Naive thymus-derived CD4-positive, alpha-beta T cell (primary cell): ENCODE data around the gene FBXO2. TPM values are rescaled to one million over a fixed set of nuclear protein-coding genes. Genes with fewer than 3 reads are reported as not detected.

Experiments
- ATAC-seq: fragments of 150-1000 bp; cut with Tn5 transposase; 2 replicates; pipeline ENCODE4 v1.10.0; 2021; ENCODE audit warnings: mild to moderate bottlenecking, moderate library complexity
- CTCF ChIA-PET: fragments of 350-600 bp; sonication (Branson Sonifier 250); formaldehyde crosslinking; loops from one replicate; lab custom pipeline; 2021; ENCODE audit warnings: antibody characterized with exemption; lab: Charles Lee
- POLR2A ChIA-PET: fragments of 350-600 bp; sonication (Branson Sonifier 250); formaldehyde crosslinking; loops from one replicate; lab custom pipeline; 2021; ENCODE audit warnings: antibody characterized with exemption, inconsistent platforms; lab: Charles Lee
- DNase-seq, 9 donors: peaks; one replicate each; pipeline versions ENCODE4 v3.0.0 to v3.0.0-alpha.2; 2020 to 2022; ENCODE audit warnings: mixed read lengths in 1 of 9
- H3K27ac ChIP-seq: one replicate; pipeline ENCODE4 v1.7.0; 2013; ENCODE audit warnings: mild to moderate bottlenecking, low read depth, low read length, moderate library complexity
- H3K27me3 ChIP-seq, 2 donors: one replicate each; pipeline ENCODE4 v1.7.0; 2013; ENCODE audit warnings: low read length in 2 of 2, mild to moderate bottlenecking in 2 of 2, moderate library complexity in 2 of 2; ENCODE audit not compliant: control insufficient read depth in 2 of 2, insufficient read depth in 2 of 2
- H3K36me3 ChIP-seq, 3 experiments: 1 replicate in 2 of 3; 2 replicates in 1 of 3; pipeline ENCODE4 v1.7.0; 2013; ENCODE audit warnings: low read length in 3 of 3, mild to moderate bottlenecking in 3 of 3, moderate library complexity in 1 of 3; ENCODE audit not compliant: insufficient read depth in 3 of 3, control insufficient read depth in 2 of 3
- H3K4me1 ChIP-seq, 2 donors: one replicate each; pipeline ENCODE4 v1.7.0; 2013; ENCODE audit warnings: low read length in 2 of 2, mild to moderate bottlenecking in 2 of 2, moderate library complexity in 1 of 2; ENCODE audit not compliant: control insufficient read depth in 2 of 2, insufficient read depth in 2 of 2
- H3K4me3 ChIP-seq: 2 replicates; pipeline ENCODE4 v1.7.0; 2013; ENCODE audit warnings: mild to moderate bottlenecking, low read length
- H3K9me3 ChIP-seq, 3 experiments: 1 replicate in 2 of 3; 2 replicates in 1 of 3; pipeline ENCODE4 v1.7.0; 2013; ENCODE audit warnings: low read length in 3 of 3; ENCODE audit not compliant: control insufficient read depth in 2 of 3
- H3K27ac Mint-ChIP-seq, 9 donors: one replicate each; pipeline ENCODE4 v1.8.0; 2020 to 2022; ENCODE audit warnings: mixed read lengths in 9 of 9, mild to moderate bottlenecking in 8 of 9, moderate library complexity in 5 of 9, inconsistent platforms in 2 of 9
- H3K27me3 Mint-ChIP-seq, 5 donors: one replicate each; pipeline ENCODE4 v1.8.0; 2021 to 2022; ENCODE audit warnings: mixed read lengths in 5 of 5, mild to moderate bottlenecking in 1 of 5
- H3K36me3 Mint-ChIP-seq, 5 donors: one replicate each; pipeline ENCODE4 v1.8.0; 2020 to 2022; ENCODE audit warnings: mixed read lengths in 5 of 5, mild to moderate bottlenecking in 3 of 5, inconsistent platforms in 1 of 5
- H3K4me1 Mint-ChIP-seq, 7 donors: one replicate each; pipeline ENCODE4 v1.8.0; 2020 to 2022; ENCODE audit warnings: mixed read lengths in 7 of 7, mild to moderate bottlenecking in 3 of 7, inconsistent platforms in 1 of 7
- H3K4me3 Mint-ChIP-seq, 10 donors: one replicate each; pipeline ENCODE4 v1.8.0; 2020 to 2022; ENCODE audit warnings: mild to moderate bottlenecking in 10 of 10, mixed read lengths in 10 of 10, moderate library complexity in 6 of 10, inconsistent platforms in 2 of 10
- H3K9me3 Mint-ChIP-seq, 11 donors: one replicate each; pipeline ENCODE4 v1.8.0; 2020 to 2022; ENCODE audit warnings: mixed read lengths in 11 of 11, mild to moderate bottlenecking in 4 of 11, inconsistent platforms in 1 of 11, moderate library complexity in 1 of 11
- intact Hi-C, 2 donors: fragments of 100-400 bp; cut with micrococcal nuclease; formaldehyde crosslinking; loops; one replicate each; pipeline ENCODE4 v1.15.1; 2023
- polyA plus RNA-seq, 2 donors: library from polyadenylated mRNA; unstranded; fragments of 300-500 nt; fragmentation: Illumina TruSeq; gene quantifications; one replicate each; pipeline ENCODE4 v1.2.3, GENCODE V29; 2021
- total RNA-seq, 6 experiments: library from RNA in 5 of 6; stranded (reverse) in 5 of 6; gene quantifications; 1 replicate in 5 of 6; 2 replicates in 1 of 6; pipeline ENCODE4 v1.2.3 and lab custom pipeline; 2021 to 2026

Gene FBXO2
- total and polyA plus RNA-seq, 7 experiments from 2014 or later: 0.97 to 7.8 (median 3.8) TPM

- peaks cover 0 to 21% (median 0%) of the 10 kb centered on the region in 5 donors for H3K27me3 Mint-ChIP-seq
- H3K4me1 ChIP-seq: peaks cover 16 to 28% of the 10 kb centered on the region in 2 donors
- H3K4me3 ChIP-seq: peak overlapping the region; percentile 43
- no peak overlapping the region for H3K27ac ChIP-seq
- no peaks in the 10 kb centered on the region for H3K9me3 ChIP-seq
- no peak for DNase-seq
- POLR2A ChIA-PET: interaction anchor here (0.7 to 2.6 kb wide), 3 partner anchors 69 to 384 kb away, joined by 3 to 28 read pairs (median 3); no protein-coding TSS in a partner anchor
- H3K27me3 ChIP-seq: no peaks in the 10 kb centered on the region
- H3K4me3 Mint-ChIP-seq: peak overlapping the region; percentile 30 to 83 (median 75)
- intact Hi-C loops: loop anchor here (5.0 to 10.0 kb wide), 4 partner anchors 154 to 256 kb away; partner anchors contain the start of genes CLCN6 (in 2 of the 2) and MTHFR (in 2 of the 2)
- H3K9me3 Mint-ChIP-seq: no peaks in the 10 kb centered on the region
- H3K4me1 Mint-ChIP-seq: peaks cover 19 to 48% (median 28%) of the 10 kb centered on the region in 7 donors
- ATAC-seq: no peak
- H3K36me3 ChIP-seq: peaks cover 0 to 3% (median 0%) of the 10 kb centered on the region in 3 experiments
- CTCF ChIA-PET: interaction anchor here (0.5 to 2.7 kb wide), 11 partner anchors 8 to 613 kb away, joined by 3 to 18 read pairs (median 3); no protein-coding TSS in a partner anchor
- peak overlapping the region in 6 of 9 donors; percentile 13 to 78 (median 54) for H3K27ac Mint-ChIP-seq
- peaks cover 0 to 2% (median 0%) of the 10 kb centered on the region in 5 donors for H3K36me3 Mint-ChIP-seq
Measured at GRCh38 chr1:11651017-11651416, 3.2 kb downstream of the FBXO2 start.

DNA sequence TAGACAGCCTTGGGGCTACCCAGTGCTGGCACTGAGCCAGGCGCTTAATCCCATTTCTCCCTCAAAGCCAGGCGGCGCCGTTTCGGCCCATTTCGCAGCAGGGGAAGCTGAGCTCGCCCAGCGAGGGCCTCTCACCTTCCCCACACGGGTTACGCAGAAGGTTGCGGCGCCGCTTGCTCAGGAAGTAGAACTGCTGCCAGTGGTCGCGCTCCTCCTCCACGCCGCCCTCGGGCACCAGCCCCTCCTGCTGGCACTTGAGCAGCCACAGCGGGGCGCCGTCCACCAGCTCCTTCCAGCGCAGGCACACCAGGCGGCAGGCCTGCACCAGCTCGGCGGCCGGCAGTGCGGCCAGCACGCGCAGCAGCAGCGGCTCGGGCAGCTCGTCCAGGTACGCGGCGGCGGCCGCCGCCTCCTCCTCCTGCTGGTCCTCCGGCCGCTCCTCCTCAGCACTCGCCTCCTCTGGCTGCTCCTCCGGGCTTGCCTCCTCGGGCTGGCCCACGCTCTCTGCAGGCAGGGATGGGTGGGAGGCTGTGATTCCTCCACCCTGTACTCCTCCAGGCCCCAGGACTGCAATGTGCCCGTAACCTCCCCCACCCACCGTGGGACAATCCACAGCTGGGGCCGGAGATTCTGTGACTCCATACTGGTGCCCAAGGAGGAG, 3.8 kb downstream of the FBXO2 start:
- CTCF ChIA-PET: interaction anchor here (0.5 to 2.7 kb wide), 11 partner anchors 8 to 613 kb away, joined by 3 to 18 read pairs (median 3); no protein-coding TSS in a partner anchor
- Histone ChIP-seq H3K27ac (no peak overlapping the region), H3K27me3 (no peaks in the 10 kb centered on the region), H3K36me3 (peaks cover 0 to 3% (median 0%) of the 10 kb centered on the region in 3 experiments), H3K4me1 (peaks cover 11 to 22% of the 10 kb centered on the region in 2 donors), H3K4me3 (peak overlapping the region; percentile 43), H3K9me3 (no peaks in the 10 kb centered on the region)
- H3K27me3 Mint-ChIP-seq: peaks cover 0 to 21% (median 0%) of the 10 kb centered on the region in 5 donors
- DNase-seq (peak; percentile 56 to 74 (median 68)), ATAC-seq (peak; percentile 77)
- H3K9me3 Mint-ChIP-seq: no peaks in the 10 kb centered on the region
- intact Hi-C loops: loop anchor here (1.0 to 10.0 kb wide), 7 partner anchors 69 to 369 kb away; partner anchors contain the start of genes CLCN6 (in 2 of the 2), MTHFR (in 2 of the 2) and MIIP (in 1 of the 2)
- peak overlapping the region; percentile 30 to 83 (median 75) for H3K4me3 Mint-ChIP-seq
- POLR2A ChIA-PET: interaction anchor here (0.7 to 2.6 kb wide), 4 partner anchors 69 to 383 kb away, joined by 3 to 28 read pairs (median 3); no protein-coding TSS in a partner anchor
- no peaks in the 10 kb centered on the region for H3K36me3 Mint-ChIP-seq
- peaks cover 13 to 42% (median 23%) of the 10 kb centered on the region in 7 donors for H3K4me1 Mint-ChIP-seq
- H3K27ac Mint-ChIP-seq: peak overlapping the region in 5 of 9 donors; percentile 38 to 78 (median 55)

DNA sequence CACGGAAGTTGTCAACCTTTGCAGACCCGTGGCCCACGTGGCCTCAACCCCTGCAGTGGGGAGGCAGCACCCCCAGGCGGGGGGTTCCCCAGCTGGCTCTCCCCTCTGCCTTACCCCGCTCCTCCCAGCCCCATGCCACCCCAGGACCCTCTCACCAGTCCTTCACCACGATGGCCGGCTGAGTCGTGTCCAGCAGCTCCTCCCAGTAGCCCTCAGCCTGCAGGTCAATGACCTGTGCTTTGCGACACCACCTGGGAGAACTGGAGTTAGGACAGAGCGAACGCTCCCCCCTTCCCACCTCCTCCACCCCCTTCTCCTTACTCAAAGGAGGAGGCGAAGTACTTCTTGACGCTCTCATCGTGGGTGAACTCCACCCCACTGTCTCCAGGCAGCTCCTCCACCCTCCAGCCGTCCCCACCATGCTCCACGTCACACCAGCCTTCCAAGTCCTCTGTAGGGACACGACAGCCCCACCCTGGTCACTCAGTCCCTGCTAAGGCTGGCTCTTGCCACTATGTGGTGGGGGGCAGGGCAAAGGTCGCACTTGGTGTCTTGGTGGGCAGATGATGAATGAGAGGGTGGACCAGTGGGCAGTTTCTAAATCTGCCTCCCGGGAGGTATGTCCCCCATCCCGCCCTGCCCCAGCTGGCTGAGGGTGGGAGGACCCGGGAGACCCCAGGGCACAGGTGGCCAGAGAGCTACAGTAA, 4.5 kb downstream of the FBXO2 start:
- peak overlapping the region in 2 of 9 donors; percentile 65 to 77 for H3K27ac Mint-ChIP-seq
- ATAC-seq: no peak
- H3K36me3 Mint-ChIP-seq: no peaks in the 10 kb centered on the region
- H3K4me3 Mint-ChIP-seq: peak overlapping the region; percentile 17 to 80 (median 54)
- peaks cover 9 to 19% of the 10 kb centered on the region in 2 donors for H3K4me1 ChIP-seq
- no peaks in the 10 kb centered on the region for H3K36me3 ChIP-seq
- H3K27me3 ChIP-seq: no peaks in the 10 kb centered on the region
- peaks cover 0 to 21% (median 0%) of the 10 kb centered on the region in 5 donors for H3K27me3 Mint-ChIP-seq
- DNase-seq: peak in 1 of 9 donors; percentile 13
- ChIA-PET CTCF (interaction anchor here (0.6 to 2.7 kb wide), 10 partner anchors 15 to 612 kb away, joined by 3 to 18 read pairs (median 3); partner anchors contain the start of gene MAD2L2), POLR2A (interaction anchor here (0.6 to 2.6 kb wide), 3 partner anchors 61 to 175 kb away, joined by 3 to 28 read pairs (median 3); no protein-coding TSS in a partner anchor)
- no peaks in the 10 kb centered on the region for H3K9me3 ChIP-seq
- no peak overlapping the region for H3K27ac ChIP-seq
- peaks cover 11 to 40% (median 20%) of the 10 kb centered on the region in 7 donors for H3K4me1 Mint-ChIP-seq
- intact Hi-C loops: loop anchor here (1.0 to 10.0 kb wide), 8 partner anchors 70 to 370 kb away; partner anchors contain the start of genes CLCN6 (in 2 of the 2), MTHFR (in 2 of the 2), DISP3 (in 1 of the 2) and MIIP (in 1 of the 2)
- no peaks in the 10 kb centered on the region for H3K9me3 Mint-ChIP-seq
- peak overlapping the region; percentile 43 for H3K4me3 ChIP-seq

GRCh38 chr1:11649237-11649623, 5.0 kb downstream of the FBXO2 start:
- no peak overlapping the region for H3K27ac ChIP-seq
- no peaks in the 10 kb centered on the region for H3K9me3 Mint-ChIP-seq
- no peaks in the 10 kb centered on the region for H3K36me3 ChIP-seq
- no peaks in the 10 kb centered on the region for H3K27me3 ChIP-seq
- peaks cover 9 to 19% of the 10 kb centered on the region in 2 donors for H3K4me1 ChIP-seq
- H3K27ac Mint-ChIP-seq: peak overlapping the region in 1 of 9 donors; percentile 28
- ChIA-PET CTCF (interaction anchor here (0.7 to 2.7 kb wide), 3 partner anchors 32 to 427 kb away, joined by 3 to 18 read pairs (median 6); partner anchors contain the start of gene MAD2L2), POLR2A (interaction anchor here (0.6 to 2.6 kb wide), 2 partner anchors 61 to 71 kb away, joined by 3 to 28 read pairs; no protein-coding TSS in a partner anchor)
- no peaks in the 10 kb centered on the region for H3K9me3 ChIP-seq
- H3K4me1 Mint-ChIP-seq: peaks cover 11 to 40% (median 20%) of the 10 kb centered on the region in 7 donors
- intact Hi-C loops: loop anchor here in 1 of 2 donors (10.0 kb wide), 1 partner anchor 174 kb away; the partner anchor contains the start of gene DISP3
- peak overlapping the region in 8 of 10 donors; percentile 12 to 77 (median 52) for H3K4me3 Mint-ChIP-seq
- no peak for ATAC-seq
- DNase-seq: no peak
- no peaks in the 10 kb centered on the region for H3K36me3 Mint-ChIP-seq
- H3K4me3 ChIP-seq: no peak overlapping the region
- H3K27me3 Mint-ChIP-seq: peaks cover 0 to 21% (median 0%) of the 10 kb centered on the region in 5 donors

DNA sequence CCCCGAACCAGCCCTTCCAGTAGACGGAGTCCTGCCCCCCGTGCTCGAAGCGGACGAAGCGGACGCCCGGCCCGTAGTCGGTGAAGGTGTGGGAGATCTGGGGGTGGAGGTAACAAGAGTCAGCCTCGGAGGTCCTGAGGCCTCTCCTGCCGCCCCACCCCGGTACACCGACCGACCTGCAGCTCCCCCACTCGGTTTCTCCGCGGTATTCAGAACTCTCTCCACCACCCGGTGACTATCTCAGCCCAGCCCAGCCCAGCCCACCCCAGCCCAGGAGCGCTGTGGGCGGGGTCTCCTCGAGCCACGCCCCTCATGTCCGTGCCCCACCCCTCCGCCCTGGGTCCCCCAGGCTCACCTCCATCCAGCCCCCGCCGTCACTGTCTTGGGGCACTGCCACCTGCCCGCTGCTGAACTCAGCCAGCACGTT, 5.5 kb downstream of the FBXO2 start:
- Mint-ChIP-seq H3K9me3 (no peaks in the 10 kb centered on the region), H3K27ac (no peak overlapping the region), H3K4me1 (peaks cover 11 to 40% (median 20%) of the 10 kb centered on the region in 7 donors), H3K4me3 (peak overlapping the region in 9 of 10 donors; percentile 20 to 76 (median 47)), H3K36me3 (no peaks in the 10 kb centered on the region), H3K27me3 (peaks cover 0 to 21% (median 0%) of the 10 kb centered on the region in 5 donors)
- ATAC-seq (peak; percentile 65), DNase-seq (peak in 6 of 9 donors; percentile 24 to 59 (median 32))
- CTCF ChIA-PET: interaction anchor here (1.0 to 2.7 kb wide), 3 partner anchors 33 to 611 kb away, joined by 3 to 18 read pairs (median 6); partner anchors contain the start of gene MAD2L2
- intact Hi-C loops: loop anchor here in 1 of 2 donors (10.0 kb wide), 1 partner anchor 174 kb away; the partner anchor contains the start of gene DISP3
- Histone ChIP-seq H3K4me3 (no peak overlapping the region), H3K27me3 (no peaks in the 10 kb centered on the region), H3K36me3 (no peaks in the 10 kb centered on the region), H3K9me3 (no peaks in the 10 kb centered on the region), H3K27ac (no peak overlapping the region), H3K4me1 (peaks cover 9 to 19% of the 10 kb centered on the region in 2 donors)
- POLR2A ChIA-PET: no interaction called here
